HG03378 (cell line): ENCODE data around the gene C1GALT1C1L.
"Not testable (repeated sequence)": the region's sequence is repeated elsewhere in the genome, so short reads cannot be mapped to it uniquely, and the experiment has no call there.

Experiments
- ATAC-seq: cut with Tn5 transposase; IDR thresholded peaks from one replicate; pipeline ENCODE4 v1.9.1; 2021; ENCODE audit warnings: mild to moderate bottlenecking, moderate library complexity; ENCODE audit not compliant: unreplicated experiment

C1GALT1C1L gene

GRCh38 chr2:43657241-43657640 is 19.0 kb downstream of the C1GALT1C1L start:
- ATAC-seq: no peak

GRCh38 chr2:43653506-43653905 is 22.7 kb downstream of the C1GALT1C1L start:
- ATAC-seq: no peak

GRCh38 chr2:43648994-43649701 is 27.1 kb downstream of the C1GALT1C1L start:
- ATAC-seq: no peak

GRCh38 chr2:43643680-43644079 is 32.5 kb downstream of the C1GALT1C1L start:
- ATAC-seq: no peak

GRCh38 chr2:43642363-43642762 is 33.9 kb downstream of the C1GALT1C1L start:
- no peak for ATAC-seq

- peak; percentile 96 for ATAC-seq
Measured at GRCh38 chr2:43637030-43637803, 39.0 kb downstream of the C1GALT1C1L start, which contains the start of gene PLEKHH2. Gene PLEKHH2, plus strand, starts transcription at chr2:43637260. Its CDS starts 7,414 bp downstream, at chr2:43644674.

GRCh38 chr2:43636621-43637020 is 39.6 kb downstream of the C1GALT1C1L start:
- no peak for ATAC-seq

GRCh38 chr2:43636153-43636552 is 40.1 kb downstream of the C1GALT1C1L start:
- not testable (repeated sequence) for ATAC-seq

GRCh38 chr2:43634604-43635306 is 41.5 kb downstream of the C1GALT1C1L start:
- ATAC-seq: no peak

- no peak for ATAC-seq
Measured at GRCh38 chr2:43631618-43632317, 44.5 kb downstream of the C1GALT1C1L start.
